ENCODE data around the gene DGAT2.
"Not testable (repeated sequence)": the region's sequence is repeated elsewhere in the genome, so short reads cannot be mapped to it uniquely, and the experiment has no call there.

DGAT2 gene

GRCh38 chr11:75768112-75768908 is at the start of gene DGAT2:
Gene DGAT2 (plus strand): TSS chr11:75768778. CDS start chr11:75768992, 214 bp downstream.
- DNase-seq, result peak; percentile 78

- DNase-seq, result no peak
These were observed 49.0 kb upstream of the DGAT2 start for GRCh38 chr11:75719340-75720239.

- DNase-seq, result no peak
These were observed 47.9 kb upstream of the DGAT2 start for GRCh38 chr11:75720639-75721038.

- DNase-seq, result no peak
These were observed 46.5 kb upstream of the DGAT2 start for GRCh38 chr11:75721852-75722668.

- no peak for DNase-seq
These were observed 45.9 kb upstream of the DGAT2 start for GRCh38 chr11:75722669-75723042.

- DNase-seq, result no peak
These were observed 42.8 kb upstream of the DGAT2 start for GRCh38 chr11:75725547-75726320.

- no peak for DNase-seq
These were observed 39.6 kb upstream of the DGAT2 start for GRCh38 chr11:75728992-75729391.

GRCh38 chr11:75731095-75731494 is 37.5 kb upstream of the DGAT2 start:
- DNase-seq, result no peak

- DNase-seq, result no peak
These were observed 35.5 kb upstream of the DGAT2 start for GRCh38 chr11:75733071-75733430.

GRCh38 chr11:75733431-75734107 is 35.0 kb upstream of the DGAT2 start:
- no peak for DNase-seq

GRCh38 chr11:75734491-75735180 is 33.9 kb upstream of the DGAT2 start:
- DNase-seq, result no peak

- DNase-seq, result no peak
These were observed 33.3 kb upstream of the DGAT2 start for GRCh38 chr11:75735181-75735845.

- DNase-seq, result no peak
These were observed 31.3 kb upstream of the DGAT2 start for GRCh38 chr11:75737314-75737713.

- no peak for DNase-seq
These were observed 27.9 kb upstream of the DGAT2 start for GRCh38 chr11:75740681-75741080.

GRCh38 chr11:75743159-75743558 is 25.4 kb upstream of the DGAT2 start:
- not testable (repeated sequence) for DNase-seq

GRCh38 chr11:75743711-75744563 is 24.6 kb upstream of the DGAT2 start:
- DNase-seq, result no peak

GRCh38 chr11:75745807-75746206 is 22.8 kb upstream of the DGAT2 start:
- no peak for DNase-seq

GRCh38 chr11:75748729-75749273 is 19.8 kb upstream of the DGAT2 start:
- DNase-seq, result not testable (repeated sequence)

GRCh38 chr11:75754933-75755332 is 13.6 kb upstream of the DGAT2 start:
- not testable (repeated sequence) for DNase-seq
